ENCODE results near the gene UGT1A7.
"Not testable (repeated sequence)": the region's sequence is repeated elsewhere in the genome, so short reads cannot be mapped to it uniquely, and the experiment has no call there.

Gene UGT1A7

GRCh38 chr2:233705911-233706506 is 24.3 kb downstream of the UGT1A7 start:
- H3K4me3 ChIP-seq (ENCODE audit: low read length): no peak overlapping the region

DNA sequence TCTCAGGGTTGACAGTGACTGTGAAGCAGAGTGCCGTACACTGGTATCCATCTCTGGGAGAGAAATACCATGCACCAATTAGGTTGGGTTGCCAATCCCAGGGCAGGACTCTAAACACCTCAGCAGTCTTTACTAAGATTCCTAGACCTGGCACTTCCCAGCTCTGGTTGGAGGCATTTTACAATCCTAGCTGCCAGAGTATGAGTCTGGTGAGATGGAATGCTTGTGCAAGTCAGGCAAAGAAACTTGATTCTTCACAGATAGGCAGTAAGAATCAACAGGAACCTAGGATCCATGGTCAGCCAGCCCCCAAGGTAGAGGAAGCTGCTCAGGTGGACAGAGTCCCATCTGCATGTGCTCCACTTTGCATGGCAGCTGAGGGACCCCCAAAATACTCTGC is 25.0 kb downstream of the UGT1A7 start:
- no peaks in the 10 kb centered on the region for H3K4me1 ChIP-seq (ENCODE audit: control insufficient read depth, insufficient read depth, low read length)
- no peaks in the 10 kb centered on the region for H3K36me3 ChIP-seq (ENCODE audit: control insufficient read depth, insufficient read depth, low read length)
- no peak overlapping the region for H3K4me3 ChIP-seq (ENCODE audit: low read length)
- H3K9ac ChIP-seq (ENCODE audit: low read length): no peak overlapping the region
- H3K27ac ChIP-seq (ENCODE audit: low read depth, low read length): no peak overlapping the region
- no peaks in the 10 kb centered on the region for H3K27me3 ChIP-seq (ENCODE audit: control insufficient read depth, insufficient read depth, low read length)

More at GRCh38 chr2:233705911-233706506, 24.3 kb downstream of the UGT1A7 start:
- H3K27ac ChIP-seq (ENCODE audit: low read depth, low read length): no peak overlapping the region
- H3K27me3 ChIP-seq (ENCODE audit: control insufficient read depth, insufficient read depth, low read length): no peaks in the 10 kb centered on the region
- H3K9ac ChIP-seq (ENCODE audit: low read length): no peak overlapping the region
- no peaks in the 10 kb centered on the region for H3K4me1 ChIP-seq (ENCODE audit: control insufficient read depth, insufficient read depth, low read length)
- no peaks in the 10 kb centered on the region for H3K36me3 ChIP-seq (ENCODE audit: control insufficient read depth, insufficient read depth, low read length)

DNA sequence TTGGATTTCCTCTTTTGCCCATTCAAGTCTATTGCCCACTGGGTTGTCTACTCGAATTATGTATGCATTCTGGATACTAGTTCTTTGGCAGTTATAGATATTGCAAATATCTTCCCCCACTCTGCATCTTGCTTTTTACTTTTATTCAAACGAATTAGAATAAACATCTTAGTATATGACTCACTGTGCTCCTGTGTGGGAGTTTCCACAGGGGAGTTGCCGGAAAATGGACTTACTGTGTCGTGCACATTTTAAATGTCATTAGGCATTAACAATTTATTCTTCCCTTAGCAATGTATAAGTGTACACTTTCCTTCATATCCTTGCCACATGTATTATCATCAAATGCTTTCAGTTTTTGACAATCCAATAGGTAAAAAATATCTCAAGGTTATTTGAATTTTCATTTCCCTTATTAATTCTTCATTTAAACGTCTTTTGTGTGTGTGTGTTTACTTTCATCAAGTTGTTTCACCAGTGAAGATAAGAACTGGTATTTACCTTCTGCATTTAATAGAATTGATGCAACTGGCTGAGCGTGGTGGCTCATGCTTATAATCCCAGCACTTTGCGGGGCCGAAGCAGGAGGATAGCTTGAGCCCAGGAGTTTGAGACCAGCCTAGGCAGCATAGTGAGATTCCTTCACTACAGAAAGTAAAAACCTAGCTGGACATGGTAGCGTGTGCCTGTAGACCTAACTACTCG is 26.4 kb downstream of the UGT1A7 start:
- Histone ChIP-seq H3K9ac (ENCODE audit: low read length) (no peak overlapping the region), H3K4me1 (ENCODE audit: control insufficient read depth, insufficient read depth, low read length) (no peaks in the 10 kb centered on the region), H3K36me3 (ENCODE audit: control insufficient read depth, insufficient read depth, low read length) (no peaks in the 10 kb centered on the region), H3K27ac (ENCODE audit: low read depth, low read length) (no peak overlapping the region), H3K27me3 (ENCODE audit: control insufficient read depth, insufficient read depth, low read length) (no peaks in the 10 kb centered on the region), H3K4me3 (ENCODE audit: low read length) (no peak overlapping the region)

DNA sequence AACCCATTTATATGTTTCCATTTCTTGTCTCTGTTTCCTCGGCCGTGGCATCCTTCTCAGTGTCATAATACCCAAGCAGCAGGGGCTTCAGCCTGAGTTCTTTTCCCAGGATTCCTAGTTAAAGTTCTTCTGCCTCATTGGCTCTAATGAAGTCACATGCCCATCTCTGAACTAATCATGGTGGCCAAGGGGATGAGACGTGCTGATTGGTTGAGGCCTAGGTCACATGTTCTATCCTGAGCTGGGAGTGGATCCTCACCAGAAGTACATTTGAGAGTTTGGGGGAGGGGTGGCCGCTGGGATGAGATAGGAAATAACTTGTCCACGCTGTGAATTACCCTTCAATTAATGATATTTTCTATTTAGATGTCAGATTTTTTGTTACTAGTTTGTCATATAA is 27.2 kb downstream of the UGT1A7 start:
- H3K4me3 ChIP-seq (ENCODE audit: low read length): no peak overlapping the region
- H3K9ac ChIP-seq (ENCODE audit: low read length): no peak overlapping the region
- H3K36me3 ChIP-seq (ENCODE audit: control insufficient read depth, insufficient read depth, low read length): no peaks in the 10 kb centered on the region
- H3K27me3 ChIP-seq (ENCODE audit: control insufficient read depth, insufficient read depth, low read length): no peaks in the 10 kb centered on the region
- H3K4me1 ChIP-seq (ENCODE audit: control insufficient read depth, insufficient read depth, low read length): no peaks in the 10 kb centered on the region
- no peak overlapping the region for H3K27ac ChIP-seq (ENCODE audit: low read depth, low read length)

GRCh38 chr2:233711312-233712008 is 29.8 kb downstream of the UGT1A7 start:
- Histone ChIP-seq H3K4me3 (ENCODE audit: low read length) (no peak overlapping the region), H3K27me3 (ENCODE audit: control insufficient read depth, insufficient read depth, low read length) (no peaks in the 10 kb centered on the region), H3K9ac (ENCODE audit: low read length) (no peak overlapping the region), H3K4me1 (ENCODE audit: control insufficient read depth, insufficient read depth, low read length) (no peaks in the 10 kb centered on the region), H3K27ac (ENCODE audit: low read depth, low read length) (no peak overlapping the region), H3K36me3 (ENCODE audit: control insufficient read depth, insufficient read depth, low read length) (no peaks in the 10 kb centered on the region)

- no peak within 1 kb of the TSS for H3K9ac ChIP-seq (ENCODE audit: low read length)
- no peak within 1 kb of the TSS for H3K4me3 ChIP-seq (ENCODE audit: low read length)
- no peaks in the 10 kb centered on the region for H3K27me3 ChIP-seq (ENCODE audit: control insufficient read depth, insufficient read depth, low read length)
- H3K36me3 ChIP-seq (ENCODE audit: control insufficient read depth, insufficient read depth, low read length): no peaks in the 10 kb centered on the region
- no peak within 1 kb of the TSS for H3K27ac ChIP-seq (ENCODE audit: low read depth, low read length)
- no peaks in the 10 kb centered on the region for H3K4me1 ChIP-seq (ENCODE audit: control insufficient read depth, insufficient read depth, low read length)
These were observed 31.0 kb downstream of the UGT1A7 start, which contains the start of gene UGT1A5 for GRCh38 chr2:233712611-233713261. Gene UGT1A5, plus strand, starts transcription at chr2:233712907. Its CDS starts 85 bp downstream, at chr2:233712992.

GRCh38 chr2:233713262-233713615 is 31.5 kb downstream of the UGT1A7 start:
- Histone ChIP-seq H3K4me3 (ENCODE audit: low read length) (no peak overlapping the region), H3K4me1 (ENCODE audit: control insufficient read depth, insufficient read depth, low read length) (no peaks in the 10 kb centered on the region), H3K27me3 (ENCODE audit: control insufficient read depth, insufficient read depth, low read length) (no peaks in the 10 kb centered on the region)

DNA sequence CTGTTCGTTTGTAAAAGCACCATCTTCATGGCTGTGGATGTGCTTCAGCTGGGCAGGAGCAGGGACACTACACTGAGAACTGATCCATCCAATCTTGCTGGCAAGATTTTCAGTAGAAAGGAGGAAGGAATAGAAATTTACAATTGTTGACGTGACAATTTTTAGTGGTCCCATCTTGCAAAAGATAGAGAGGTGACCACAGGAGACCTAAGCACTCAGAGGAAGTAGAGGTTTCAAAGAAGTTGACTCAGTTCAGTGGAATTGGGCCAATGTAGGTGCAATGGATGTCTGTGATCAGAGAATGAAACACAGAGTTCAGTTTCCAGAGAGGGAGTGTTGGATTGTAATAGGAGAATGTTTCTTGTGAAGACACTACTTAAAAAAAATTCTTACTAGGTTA is 32.4 kb downstream of the UGT1A7 start:
- no peaks in the 10 kb centered on the region for H3K36me3 ChIP-seq (ENCODE audit: control insufficient read depth, insufficient read depth, low read length)
- no peaks in the 10 kb centered on the region for H3K27me3 ChIP-seq (ENCODE audit: control insufficient read depth, insufficient read depth, low read length)
- H3K9ac ChIP-seq (ENCODE audit: low read length): no peak overlapping the region
- no peaks in the 10 kb centered on the region for H3K4me1 ChIP-seq (ENCODE audit: control insufficient read depth, insufficient read depth, low read length)
- no peak overlapping the region for H3K27ac ChIP-seq (ENCODE audit: low read depth, low read length)
- H3K4me3 ChIP-seq (ENCODE audit: low read length): no peak overlapping the region

More at GRCh38 chr2:233713262-233713615, 31.5 kb downstream of the UGT1A7 start:
- no peak overlapping the region for H3K9ac ChIP-seq (ENCODE audit: low read length)
- no peak overlapping the region for H3K27ac ChIP-seq (ENCODE audit: low read depth, low read length)
- no peaks in the 10 kb centered on the region for H3K36me3 ChIP-seq (ENCODE audit: control insufficient read depth, insufficient read depth, low read length)

- H3K36me3 ChIP-seq (ENCODE audit: control insufficient read depth, insufficient read depth, low read length): no peaks in the 10 kb centered on the region
- no peak within 1 kb of the TSS for H3K4me3 ChIP-seq (ENCODE audit: low read length)
- no peak within 1 kb of the TSS for H3K27ac ChIP-seq (ENCODE audit: low read depth, low read length)
- H3K9ac ChIP-seq (ENCODE audit: low read length): no peak within 1 kb of the TSS
- no peaks in the 10 kb centered on the region for H3K27me3 ChIP-seq (ENCODE audit: control insufficient read depth, insufficient read depth, low read length)
- no peaks in the 10 kb centered on the region for H3K4me1 ChIP-seq (ENCODE audit: control insufficient read depth, insufficient read depth, low read length)
These were observed 36.9 kb downstream of the UGT1A7 start, which contains the start of gene UGT1A4 for GRCh38 chr2:233718552-233718951. Gene UGT1A4, plus strand, starts transcription at chr2:233718736. Its CDS starts 85 bp downstream, at chr2:233718821.

DNA sequence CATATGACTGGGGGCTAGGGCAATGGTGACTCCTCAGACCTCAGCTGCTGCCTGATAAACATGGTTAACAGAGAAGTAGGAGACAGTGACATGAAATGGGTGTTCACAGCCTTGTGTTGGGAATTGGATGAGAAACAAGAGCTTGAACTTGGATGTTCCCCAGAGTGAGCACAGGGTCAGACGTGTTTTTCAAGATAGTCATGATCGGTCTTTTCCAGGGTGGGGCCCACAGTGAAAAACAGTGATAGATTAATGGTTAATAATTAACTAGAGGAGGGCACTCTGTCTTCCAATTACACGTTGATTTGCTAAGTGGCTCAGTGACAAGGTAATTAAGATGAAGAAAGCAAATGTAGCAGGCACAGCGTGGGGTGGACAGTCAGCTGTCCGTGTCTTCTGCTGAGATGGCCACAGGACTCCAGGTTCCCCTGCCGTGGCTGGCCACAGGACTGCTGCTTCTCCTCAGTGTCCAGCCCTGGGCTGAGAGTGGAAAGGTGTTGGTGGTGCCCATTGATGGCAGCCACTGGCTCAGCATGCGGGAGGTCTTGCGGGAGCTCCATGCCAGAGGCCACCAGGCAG is 47.1 kb downstream of the UGT1A7 start, which contains the start of gene UGT1A3:
Gene UGT1A3, plus strand, starts transcription at position 320 of the 579 bp plus-strand sequence. Its CDS starts 85 bp downstream, at position 405.
- Histone ChIP-seq H3K9ac (ENCODE audit: low read length) (no peak within 1 kb of the TSS), H3K36me3 (ENCODE audit: control insufficient read depth, insufficient read depth, low read length) (no peaks in the 10 kb centered on the region), H3K4me1 (ENCODE audit: control insufficient read depth, insufficient read depth, low read length) (no peaks in the 10 kb centered on the region), H3K4me3 (ENCODE audit: low read length) (no peak within 1 kb of the TSS), H3K27ac (ENCODE audit: low read depth, low read length) (no peak within 1 kb of the TSS), H3K27me3 (ENCODE audit: control insufficient read depth, insufficient read depth, low read length) (no peaks in the 10 kb centered on the region)

DNA sequence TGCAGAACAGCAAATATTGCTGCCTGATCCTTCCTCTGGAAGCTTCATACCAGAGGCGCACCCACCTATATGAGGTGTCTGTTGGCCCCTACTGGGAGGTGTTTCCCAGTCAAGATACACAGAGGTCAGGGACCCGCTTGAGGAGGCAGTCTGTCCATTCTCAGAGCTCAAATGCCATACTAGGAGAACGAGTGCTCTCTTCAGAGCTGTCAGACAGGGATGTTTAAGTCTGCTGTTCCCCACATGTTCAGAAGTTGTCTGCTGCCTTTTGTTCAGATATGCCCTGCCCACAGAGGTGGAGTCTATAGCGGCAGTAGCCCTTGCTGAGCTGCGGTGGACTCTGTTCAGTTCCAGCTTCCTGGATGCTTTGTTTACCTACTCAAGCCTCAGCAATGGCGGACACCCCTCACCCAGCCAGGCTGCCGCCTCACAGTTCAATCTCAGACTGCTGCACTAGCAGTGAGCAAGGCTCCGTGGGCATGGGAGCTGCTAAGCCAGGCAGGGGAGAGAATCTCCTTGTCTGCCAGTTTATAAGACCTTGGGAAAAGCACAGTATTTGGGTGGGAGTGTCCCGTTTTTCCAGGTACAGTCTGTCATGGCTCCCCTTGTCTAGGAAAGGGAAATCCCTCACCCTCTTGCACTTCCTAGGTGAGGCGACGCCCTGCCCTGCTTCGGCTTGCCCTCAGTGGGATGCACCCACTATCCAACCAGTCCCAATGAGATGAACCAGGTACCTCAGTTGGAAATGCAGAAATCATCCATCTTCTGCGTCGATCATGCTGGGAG is 55.4 kb downstream of the UGT1A7 start:
- H3K27me3 ChIP-seq (ENCODE audit: control insufficient read depth, insufficient read depth, low read length); H3K4me1 ChIP-seq (ENCODE audit: control insufficient read depth, insufficient read depth, low read length); H3K9ac ChIP-seq (ENCODE audit: low read length); H3K36me3 ChIP-seq (ENCODE audit: control insufficient read depth, insufficient read depth, low read length); H3K27ac ChIP-seq (ENCODE audit: low read depth, low read length); H3K4me3 ChIP-seq (ENCODE audit: low read length): not testable (repeated sequence)
